T-cell (primary cell): ENCODE results near the gene IGSF3. TPM values are rescaled to one million over a fixed set of nuclear protein-coding genes. Genes with fewer than 3 reads are reported as not detected.
"Not testable (repeated sequence)": the region's sequence is repeated elsewhere in the genome, so short reads cannot be mapped to it uniquely, and the experiment has no call there.

Experiments used
- ATAC-seq, 4 experiments: fragments of 200-7000 bp in 3 of 4; fragments of 150-1000 bp in 1 of 4; cut with Tn5 transposase; replicated peaks in 1 of 4; 1 replicate in 3 of 4; 2 replicates in 1 of 4; pipeline ENCODE4 v1.10.0; 2021; ENCODE audit warnings: moderate library complexity in 3 of 4, mild to moderate bottlenecking in 2 of 4, moderate number of reproducible peaks in 1 of 4
- CTCF ChIA-PET, 2 donors: fragments of 300-600 bp; sonication (Branson Sonifier 250); formaldehyde crosslinking; loops; one replicate each; lab custom pipeline; 2022; ENCODE audit warnings: antibody characterized with exemption in 2 of 2; lab: Charles Lee
- POLR2A ChIA-PET, 2 donors: fragments of 300-600 bp; sonication (Branson Sonifier 250); formaldehyde crosslinking; loops; one replicate each; lab custom pipeline; 2022; ENCODE audit warnings: antibody characterized with exemption in 2 of 2; lab: Charles Lee
- DNase-seq, 35 experiments: peaks; one replicate each; pipeline versions ENCODE4 v3.0.0 to v3.0.0-alpha.2; 2013 to 2023
- H3K27ac ChIP-seq: one replicate; pipeline ENCODE4 v1.5.1; 2013; ENCODE audit warnings: low read length
- H3K27me3 ChIP-seq, 2 experiments: replicated peaks in 1 of 2; 1 replicate in 1 of 2; 2 replicates in 1 of 2; pipeline versions ENCODE4 v1.6.1 to v1.7.0; 2013; ENCODE audit warnings: low read length in 1 of 2, mixed read lengths in 1 of 2; ENCODE audit not compliant: control insufficient read depth in 2 of 2, insufficient read depth in 2 of 2; ENCODE audit errors: extremely low read depth in 1 of 2
- H3K36me3 ChIP-seq, 2 donors: 1 replicate in 1 of 2; 2 replicates in 1 of 2; pipeline versions ENCODE4 v1.6.1 to v1.7.0; 2013; ENCODE audit warnings: low read length in 1 of 2; ENCODE audit not compliant: control insufficient read depth in 2 of 2, insufficient read depth in 1 of 2; ENCODE audit errors: extremely low read depth in 1 of 2
- H3K4me1 ChIP-seq, 2 experiments: 1 replicate in 1 of 2; 2 replicates in 1 of 2; pipeline versions ENCODE4 v1.6.1 to v1.7.0; 2013; ENCODE audit warnings: low read length in 2 of 2, mixed read lengths in 1 of 2; ENCODE audit not compliant: insufficient read depth in 2 of 2, control insufficient read depth in 1 of 2; ENCODE audit errors: extremely low read depth in 1 of 2
- H3K4me3 ChIP-seq, 2 donors: 1 replicate in 1 of 2; 2 replicates in 1 of 2; pipeline versions ENCODE4 v1.5.1 to v1.7.0; 2013; ENCODE audit warnings: mild to moderate bottlenecking in 2 of 2, low read length in 1 of 2, moderate library complexity in 1 of 2; ENCODE audit not compliant: control insufficient read depth in 1 of 2; ENCODE audit errors: extremely low read depth in 1 of 2
- H3K9me3 ChIP-seq: 2 replicates; pipeline ENCODE4 v1.7.0; 2013
- H3K27ac Mint-ChIP-seq, 2 donors: one replicate each; pipeline ENCODE4 v1.8.0; 2020 to 2021; ENCODE audit warnings: mild to moderate bottlenecking in 2 of 2, mixed read lengths in 2 of 2
- H3K27me3 Mint-ChIP-seq, 2 donors: one replicate each; pipeline ENCODE4 v1.8.0; 2021 to 2022; ENCODE audit warnings: mixed read lengths in 2 of 2
- H3K36me3 Mint-ChIP-seq: one replicate; pipeline ENCODE4 v1.8.0; 2021; ENCODE audit warnings: mixed read lengths
- H3K4me1 Mint-ChIP-seq, 3 donors: one replicate each; pipeline ENCODE4 v1.8.0; 2020 to 2022; ENCODE audit warnings: mixed read lengths in 3 of 3, mild to moderate bottlenecking in 1 of 3
- H3K4me3 Mint-ChIP-seq, 3 donors: one replicate each; pipeline ENCODE4 v1.8.0; 2020 to 2022; ENCODE audit warnings: mild to moderate bottlenecking in 3 of 3, mixed read lengths in 3 of 3, moderate library complexity in 3 of 3
- H3K9me3 Mint-ChIP-seq, 3 donors: one replicate each; pipeline ENCODE4 v1.8.0; 2020 to 2022; ENCODE audit warnings: mixed read lengths in 3 of 3
- WGBS: methylation state at CpG from one replicate; pipeline ENCODE4 v1.1.5; 2013; ENCODE audit warnings: missing lambda C conversion rate; ENCODE audit not compliant: insufficient coverage; 5-methylcytosine and 5-hydroxymethylcytosine counted together
- total RNA-seq, 35 experiments: library from RNA in 6 of 35; stranded (reverse) in 6 of 35; fragments of 120-200 nt in 1 of 35; gene quantifications; one replicate each; pipeline versions ENCODE4 v1.2.1 to v1.2.4 and lab custom pipeline; 2013 to 2026

The IGSF3 gene
- total RNA-seq, 5 donors from 2014 or later (not counting 1 experiment from before 2014, with no cell fraction given): 0.05 to 0.30 (median 0.24) TPM; not detected in 1

GRCh38 chr1:116658645-116659044 is 8.9 kb downstream of the IGSF3 start:
- POLR2A ChIA-PET, DNase-seq, H3K9me3 Mint-ChIP-seq, H3K4me3 ChIP-seq, H3K27me3 ChIP-seq, H3K9me3 ChIP-seq, H3K4me3 Mint-ChIP-seq, H3K4me1 ChIP-seq, H3K4me1 Mint-ChIP-seq, H3K27ac ChIP-seq, H3K36me3 ChIP-seq, H3K36me3 Mint-ChIP-seq, CTCF ChIA-PET, ATAC-seq, H3K27ac Mint-ChIP-seq: not testable (repeated sequence)
- H3K27me3 Mint-ChIP-seq: peaks cover 4 to 14% of the 10 kb centered on the region in 2 donors
- 70% methylated on average over 1 of the region's 5 CpGs for WGBS

DNA sequence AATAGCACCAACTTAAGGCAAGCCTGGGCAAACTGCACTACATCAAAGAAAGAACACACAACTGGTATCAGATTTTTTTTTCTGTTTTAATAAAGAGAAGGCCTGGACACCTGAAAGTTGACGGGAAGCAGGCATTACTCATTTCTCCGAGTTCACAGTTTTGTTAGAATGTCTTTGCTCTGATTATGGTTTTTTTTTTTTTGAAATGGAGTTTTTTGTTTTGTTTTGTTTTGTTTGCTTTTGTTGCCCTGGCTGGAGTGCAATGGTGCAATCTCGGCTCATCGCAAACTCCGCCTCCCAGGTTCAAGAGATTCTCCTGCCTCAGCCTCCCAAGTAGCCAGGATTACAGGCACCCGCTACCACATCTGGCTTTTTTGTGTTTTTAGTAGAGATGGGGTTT is 9.7 kb downstream of the IGSF3 start:
- H3K4me1 Mint-ChIP-seq, H3K36me3 ChIP-seq, H3K9me3 Mint-ChIP-seq, H3K4me3 Mint-ChIP-seq, H3K27me3 ChIP-seq, H3K36me3 Mint-ChIP-seq, ATAC-seq, H3K4me3 ChIP-seq, POLR2A ChIA-PET, H3K9me3 ChIP-seq, DNase-seq, H3K27ac Mint-ChIP-seq, H3K27ac ChIP-seq, H3K4me1 ChIP-seq: not testable (repeated sequence)
- peaks cover 7 to 10% of the 10 kb centered on the region in 2 donors for H3K27me3 Mint-ChIP-seq
- WGBS: no CpG with 5 or more reads among the region's 6 CpGs
- CTCF ChIA-PET: interaction anchor here in 1 of 2 donors (0.5 kb wide), 1 partner anchor 14 kb away, joined by 3 read pairs; no protein-coding TSS in a partner anchor

DNA sequence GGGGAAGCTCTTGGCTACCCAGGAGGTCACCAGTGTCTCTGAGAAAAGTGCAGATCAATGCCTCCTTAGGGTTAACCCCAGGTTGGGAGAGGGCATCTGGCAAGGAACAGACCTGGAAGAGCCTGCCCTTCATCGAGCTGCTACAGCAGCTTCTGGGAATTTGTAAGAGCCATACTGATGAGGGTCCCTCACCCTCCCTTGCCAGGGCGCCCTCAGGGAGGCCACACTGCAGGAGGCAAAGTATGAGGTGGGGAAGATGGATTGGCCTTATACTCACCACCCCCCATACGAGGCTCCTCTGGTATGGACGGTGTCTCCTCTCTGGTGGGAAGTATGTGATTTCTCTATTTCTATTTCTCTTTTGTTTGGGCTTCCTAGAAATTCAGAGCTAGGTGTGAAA is 13.2 kb downstream of the IGSF3 start:
- Histone ChIP-seq H3K4me1 (no peaks in the 10 kb centered on the region), H3K4me3 (no peak overlapping the region), H3K27me3 (peaks cover 2% of the 10 kb centered on the region in 2 experiments), H3K36me3 (no peaks in the 10 kb centered on the region), H3K27ac (no peak overlapping the region), H3K9me3 (no peaks in the 10 kb centered on the region)
- Mint-ChIP-seq H3K9me3 (no peaks in the 10 kb centered on the region), H3K4me3 (no peak overlapping the region), H3K27me3 (peaks cover 14 to 27% of the 10 kb centered on the region in 2 donors), H3K27ac (no peak overlapping the region), H3K4me1 (no peaks in the 10 kb centered on the region), H3K36me3 (no peaks in the 10 kb centered on the region)
- CTCF ChIA-PET: no interaction called here
- POLR2A ChIA-PET: no interaction called here
- no peak for ATAC-seq
- WGBS: no CpG with 5 or more reads among the region's 4 CpGs
- DNase-seq: no peak

GRCh38 chr1:116652598-116652997 is 14.9 kb downstream of the IGSF3 start:
- 100% methylated on average over 2 of the region's 2 CpGs for WGBS
- CTCF ChIA-PET, H3K4me1 ChIP-seq, H3K9me3 ChIP-seq, H3K4me3 ChIP-seq, ATAC-seq, H3K36me3 ChIP-seq, POLR2A ChIA-PET, H3K4me3 Mint-ChIP-seq, H3K27me3 ChIP-seq, H3K4me1 Mint-ChIP-seq, H3K9me3 Mint-ChIP-seq, DNase-seq, H3K36me3 Mint-ChIP-seq, H3K27ac Mint-ChIP-seq, H3K27ac ChIP-seq: not testable (repeated sequence)
- peaks cover 15 to 28% of the 10 kb centered on the region in 2 donors for H3K27me3 Mint-ChIP-seq

GRCh38 chr1:116650781-116651180 is 16.8 kb downstream of the IGSF3 start:
- H3K27ac ChIP-seq, H3K4me3 ChIP-seq, H3K4me1 ChIP-seq, H3K9me3 Mint-ChIP-seq, H3K27me3 ChIP-seq, H3K27ac Mint-ChIP-seq, H3K4me1 Mint-ChIP-seq, ATAC-seq, H3K9me3 ChIP-seq, H3K36me3 Mint-ChIP-seq, POLR2A ChIA-PET, DNase-seq, H3K4me3 Mint-ChIP-seq, H3K36me3 ChIP-seq: not testable (repeated sequence)
- peaks cover 15 to 28% of the 10 kb centered on the region in 2 donors for H3K27me3 Mint-ChIP-seq
- CTCF ChIA-PET: interaction anchor here in 1 of 2 donors (0.6 kb wide), 1 partner anchor 402 kb away, joined by 7 read pairs; no protein-coding TSS in a partner anchor
- 83% methylated on average over 1 of the region's 3 CpGs for WGBS

GRCh38 chr1:116649041-116649440 is 18.5 kb downstream of the IGSF3 start:
- H3K9me3 Mint-ChIP-seq, H3K36me3 Mint-ChIP-seq, H3K27ac ChIP-seq, H3K36me3 ChIP-seq, H3K27ac Mint-ChIP-seq, H3K27me3 ChIP-seq, H3K4me1 Mint-ChIP-seq, ATAC-seq, H3K4me1 ChIP-seq, POLR2A ChIA-PET, H3K4me3 Mint-ChIP-seq, H3K4me3 ChIP-seq, H3K9me3 ChIP-seq, DNase-seq, CTCF ChIA-PET: not testable (repeated sequence)
- H3K27me3 Mint-ChIP-seq: peaks cover 15 to 28% of the 10 kb centered on the region in 2 donors
- no CpG with 5 or more reads among the region's 5 CpGs for whole genome bisulfite sequencing

DNA sequence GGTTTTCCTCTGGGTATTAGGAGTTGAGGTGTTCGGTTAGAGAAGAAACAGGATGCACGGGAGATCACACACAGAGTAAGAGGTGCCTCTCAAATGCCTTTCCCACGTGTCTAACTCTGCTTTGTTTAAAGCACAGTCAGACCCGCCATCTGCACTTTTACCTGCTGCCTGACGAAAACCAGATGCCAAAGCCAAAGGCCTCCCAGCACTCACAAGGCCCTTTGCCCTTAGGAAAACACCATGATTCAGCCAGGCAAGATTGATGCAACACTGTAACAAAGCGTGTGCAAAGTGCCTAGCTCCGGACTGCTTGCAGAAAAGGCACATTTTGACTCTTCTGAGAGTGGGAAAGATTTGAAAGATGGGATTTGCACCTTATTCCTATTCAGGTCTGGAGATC is 19.2 kb downstream of the IGSF3 start:
- H3K4me1 Mint-ChIP-seq, DNase-seq, ATAC-seq, H3K27ac Mint-ChIP-seq, POLR2A ChIA-PET, H3K36me3 ChIP-seq, H3K27me3 ChIP-seq, H3K4me1 ChIP-seq, H3K9me3 ChIP-seq, H3K36me3 Mint-ChIP-seq, H3K27ac ChIP-seq, CTCF ChIA-PET, H3K4me3 Mint-ChIP-seq, H3K4me3 ChIP-seq, H3K9me3 Mint-ChIP-seq: not testable (repeated sequence)
- 81% methylated on average over 4 of the region's 7 CpGs for WGBS
- H3K27me3 Mint-ChIP-seq: peaks cover 14 to 28% of the 10 kb centered on the region in 2 donors
